A673 (cell line): ENCODE measurements around the gene SF3A2. TPM values are rescaled to one million over a fixed set of nuclear protein-coding genes. Genes with fewer than 3 reads are reported as not detected.

Experiments used
- BruUV-seq: library from RNA; stranded (reverse); fragments of 400-500 nt; replicated peaks from 2 replicates; lab custom pipeline; 2021; lab: Mats Ljungman, UMichigan
- CTCF ChIA-PET: fragments of 300-600 bp; sonication (Branson Sonifier 250); formaldehyde crosslinking; loops from one replicate; lab custom pipeline; 2022; ENCODE audit warnings: antibody characterized with exemption; lab: Charles Lee
- POLR2A ChIA-PET: fragments of 300-600 bp; sonication (Branson Sonifier 250); formaldehyde crosslinking; loops from one replicate; lab custom pipeline; 2022; ENCODE audit warnings: antibody characterized with exemption; ENCODE audit not compliant: low non-redundant PET; lab: Charles Lee
- DNase-seq: peaks from one replicate; pipeline ENCODE4 v3.0.0-alpha.2; 2015; ENCODE audit warnings: low spot score
- H3K27ac ChIP-seq: fragments of 200-600 bp; sonication (generic); 2 replicates; pipeline ENCODE4 v1.5.1; 2016; ENCODE audit warnings: mixed run types, low read depth, mild to moderate bottlenecking, mixed read lengths, antibody characterized with exemption, low read length; ENCODE audit not compliant: poor library complexity, severe bottlenecking
- H3K27me3 ChIP-seq: fragments of 200-600 bp; sonication (generic); replicated peaks from 2 replicates; pipeline ENCODE4 v1.6.1; 2017; ENCODE audit warnings: mixed run types, low read depth, mild to moderate bottlenecking, mixed read lengths, antibody characterized with exemption, low read length; ENCODE audit not compliant: insufficient read depth, poor library complexity
- H3K36me3 ChIP-seq: fragments of 200-600 bp; sonication (generic); 2 replicates; pipeline ENCODE4 v1.6.1; 2016; ENCODE audit warnings: mixed run types, mild to moderate bottlenecking, mixed read lengths, antibody characterized with exemption, low read length; ENCODE audit not compliant: insufficient read depth, poor library complexity, severe bottlenecking
- H3K4me1 ChIP-seq: fragments of 200-600 bp; sonication (generic); 2 replicates; pipeline ENCODE4 v1.6.1; 2017; ENCODE audit warnings: mixed run types, mild to moderate bottlenecking, mixed read lengths, antibody characterized with exemption, low read length; ENCODE audit not compliant: insufficient read depth, poor library complexity, severe bottlenecking
- H3K4me3 ChIP-seq: fragments of 200-600 bp; sonication (generic); 2 replicates; pipeline ENCODE4 v1.5.1; 2016; ENCODE audit warnings: low read depth, mixed run types, mild to moderate bottlenecking, mixed read lengths, low read length; ENCODE audit not compliant: poor library complexity, severe bottlenecking
- H3K9me3 ChIP-seq: fragments of 200-600 bp; sonication (generic); 2 replicates; pipeline ENCODE4 v1.6.1; 2016; ENCODE audit warnings: mixed run types, low read depth, mild to moderate bottlenecking, mixed read lengths, antibody characterized with exemption, low read length; ENCODE audit not compliant: poor library complexity, severe bottlenecking
- EZH2 ChIP-seq: fragments of 200-600 bp; sonication (generic); IDR thresholded peaks from 2 replicates; pipeline ENCODE4 v1.6.1; 2017; ENCODE audit warnings: borderline replicate concordance, low read depth, mild to moderate bottlenecking, mixed read lengths, antibody characterized with exemption, low read length; ENCODE audit not compliant: poor library complexity, severe bottlenecking
- intact Hi-C: fragments of 100-400 bp; cut with micrococcal nuclease; formaldehyde crosslinking; loops from one replicate; pipeline ENCODE4 v1.10.0; 2022; ENCODE audit not compliant: unreplicated experiment
- total RNA-seq: library from RNA; stranded (reverse); gene quantifications from 2 replicates; pipeline ENCODE4 v1.2.3, GENCODE V29; 2021
- TF ChIP-seq, protein P1 (sequence below): fragments of 300-800, 200-600 bp; sonication (generic); conservative IDR thresholded peaks from 2 replicates; pipeline ENCODE4 v1.5.1; 2017; ENCODE audit warnings: low read depth, mild to moderate bottlenecking, antibody characterized with exemption, low read length, moderate library complexity, mixed read lengths

SF3A2 gene
- total RNA-seq, 1 experiment from 2014 or later, result 187 TPM

DNA sequence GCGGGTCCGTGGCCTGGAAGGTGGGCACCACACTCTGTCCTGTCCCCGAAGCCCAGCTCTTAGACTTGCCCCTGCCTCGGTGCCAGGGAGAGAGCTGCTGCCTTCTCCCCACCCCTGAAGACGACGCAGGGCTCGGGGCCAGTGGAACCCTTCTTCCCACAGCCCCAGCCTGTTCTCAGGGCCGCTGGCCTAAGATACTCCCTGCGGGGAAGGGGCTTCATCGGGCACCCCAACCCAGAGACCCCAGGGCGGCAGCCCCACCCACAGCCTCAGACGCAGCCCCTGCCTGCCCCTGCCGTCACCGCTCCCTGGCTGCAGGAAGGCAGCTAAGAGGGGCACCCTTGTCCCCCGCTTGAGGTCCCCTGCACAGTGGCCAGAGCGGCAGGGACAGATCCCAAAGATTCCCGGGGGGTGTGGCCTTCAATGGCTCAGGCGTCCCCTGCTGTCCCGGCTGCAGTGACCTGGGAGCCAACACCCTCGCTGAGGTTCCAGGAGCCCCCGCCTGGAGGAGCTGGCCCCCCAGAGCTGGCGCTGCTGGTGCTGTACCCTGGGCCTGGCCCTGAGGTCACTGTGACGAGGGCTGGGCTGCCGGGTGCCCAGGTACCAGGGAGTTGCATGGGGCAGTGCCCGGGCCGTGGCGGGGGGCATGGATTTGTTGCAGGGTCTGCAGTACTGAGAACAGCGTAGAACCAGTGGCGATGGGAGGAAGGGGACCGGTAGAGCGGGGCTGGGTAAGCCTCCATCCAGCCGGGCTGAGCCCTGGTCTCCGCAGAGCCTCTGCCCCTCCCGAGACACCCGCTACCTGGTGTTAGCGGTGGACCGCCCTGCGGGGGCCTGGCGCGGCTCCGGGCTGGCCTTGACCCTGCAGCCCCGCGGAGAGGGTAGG is 13.5 kb downstream of the SF3A2 start:
- Histone ChIP-seq H3K4me3 (no peak overlapping the region), H3K27ac (no peak overlapping the region), H3K9me3 (no peaks in the 10 kb centered on the region), H3K4me1 (no peaks in the 10 kb centered on the region), H3K27me3 (no peaks in the 10 kb centered on the region), H3K36me3 (peaks cover 28% of the 10 kb centered on the region)
- DNase-seq, result no peak
- BruUV-seq, result no TSS peak
- TF ChIP-seq EZH2, result no peak
- TF ChIP-seq, protein P1, sequence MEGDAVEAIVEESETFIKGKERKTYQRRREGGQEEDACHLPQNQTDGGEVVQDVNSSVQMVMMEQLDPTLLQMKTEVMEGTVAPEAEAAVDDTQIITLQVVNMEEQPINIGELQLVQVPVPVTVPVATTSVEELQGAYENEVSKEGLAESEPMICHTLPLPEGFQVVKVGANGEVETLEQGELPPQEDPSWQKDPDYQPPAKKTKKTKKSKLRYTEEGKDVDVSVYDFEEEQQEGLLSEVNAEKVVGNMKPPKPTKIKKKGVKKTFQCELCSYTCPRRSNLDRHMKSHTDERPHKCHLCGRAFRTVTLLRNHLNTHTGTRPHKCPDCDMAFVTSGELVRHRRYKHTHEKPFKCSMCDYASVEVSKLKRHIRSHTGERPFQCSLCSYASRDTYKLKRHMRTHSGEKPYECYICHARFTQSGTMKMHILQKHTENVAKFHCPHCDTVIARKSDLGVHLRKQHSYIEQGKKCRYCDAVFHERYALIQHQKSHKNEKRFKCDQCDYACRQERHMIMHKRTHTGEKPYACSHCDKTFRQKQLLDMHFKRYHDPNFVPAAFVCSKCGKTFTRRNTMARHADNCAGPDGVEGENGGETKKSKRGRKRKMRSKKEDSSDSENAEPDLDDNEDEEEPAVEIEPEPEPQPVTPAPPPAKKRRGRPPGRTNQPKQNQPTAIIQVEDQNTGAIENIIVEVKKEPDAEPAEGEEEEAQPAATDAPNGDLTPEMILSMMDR, result no peak
- ChIA-PET CTCF (no interaction called here), POLR2A (interaction anchor here (0.5 to 0.7 kb wide), 3 partner anchors 25 to 162 kb away, joined by 3 to 4 read pairs (median 3); no protein-coding TSS in a partner anchor)
- intact Hi-C loops, result no loop called here

DNA sequence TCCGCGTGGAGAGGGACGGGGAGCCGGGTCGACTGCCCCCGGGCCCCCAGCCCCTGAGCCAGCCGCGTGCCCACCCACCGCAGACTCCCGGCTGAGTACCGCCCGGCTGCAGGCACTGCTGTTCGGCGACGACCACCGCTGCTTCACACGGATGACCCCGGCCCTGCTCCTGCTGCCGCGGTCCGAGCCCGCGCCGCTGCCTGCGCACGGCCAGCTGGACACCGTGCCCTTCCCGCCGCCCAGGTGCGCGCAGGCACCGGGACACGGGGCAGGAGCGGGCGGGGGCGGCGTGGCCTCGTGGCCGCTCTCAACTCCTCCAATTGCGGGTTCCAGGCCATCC is 14.1 kb downstream of the SF3A2 start:
- no TSS peak for BruUV-seq
- POLR2A ChIA-PET, result interaction anchor here (0.6 kb wide), 1 partner anchor 24 kb away, joined by 3 read pairs; no protein-coding TSS in a partner anchor

DNA sequence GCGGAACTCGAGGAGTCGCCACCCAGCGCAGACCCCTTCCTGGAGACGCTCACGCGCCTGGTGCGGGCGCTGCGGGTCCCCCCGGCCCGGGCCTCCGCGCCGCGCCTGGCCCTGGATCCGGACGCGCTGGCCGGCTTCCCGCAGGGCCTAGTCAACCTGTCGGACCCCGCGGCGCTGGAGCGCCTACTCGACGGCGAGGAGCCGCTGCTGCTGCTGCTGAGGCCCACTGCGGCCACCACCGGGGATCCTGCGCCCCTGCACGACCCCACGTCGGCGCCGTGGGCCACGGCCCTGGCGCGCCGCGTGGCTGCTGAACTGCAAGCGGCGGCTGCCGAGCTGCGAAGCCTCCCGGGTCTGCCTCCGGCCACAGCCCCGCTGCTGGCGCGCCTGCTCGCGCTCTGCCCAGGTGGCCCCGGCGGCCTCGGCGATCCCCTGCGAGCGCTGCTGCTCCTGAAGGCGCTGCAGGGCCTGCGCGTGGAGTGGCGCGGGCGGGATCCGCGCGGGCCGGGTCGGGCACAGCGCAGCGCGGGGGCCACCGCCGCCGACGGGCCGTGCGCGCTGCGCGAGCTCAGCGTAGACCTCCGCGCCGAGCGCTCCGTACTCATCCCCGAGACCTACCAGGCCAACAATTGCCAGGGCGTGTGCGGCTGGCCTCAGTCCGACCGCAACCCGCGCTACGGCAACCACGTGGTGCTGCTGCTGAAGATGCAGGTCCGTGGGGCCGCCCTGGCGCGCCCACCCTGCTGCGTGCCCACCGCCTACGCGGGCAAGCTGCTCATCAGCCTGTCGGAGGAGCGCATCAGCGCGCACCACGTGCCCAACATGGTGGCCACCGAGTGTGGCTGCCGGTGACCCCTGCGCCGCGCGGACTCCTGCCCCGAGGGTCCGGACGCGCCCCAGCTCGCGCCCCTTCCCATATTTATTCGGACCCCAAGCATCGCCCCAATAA is 14.8 kb downstream of the SF3A2 start:
- Histone ChIP-seq H3K4me3 (no peak overlapping the region), H3K27me3 (no peaks in the 10 kb centered on the region), H3K27ac (no peak overlapping the region), H3K9me3 (no peaks in the 10 kb centered on the region), H3K4me1 (no peaks in the 10 kb centered on the region), H3K36me3 (peaks cover 15% of the 10 kb centered on the region)
- ChIA-PET CTCF (no interaction called here), POLR2A (no interaction called here)
- no TSS peak for BruUV-seq
- no peak for DNase-seq
- TF ChIP-seq EZH2, result no peak
- TF ChIP-seq, protein P1, result no peak
- intact Hi-C loops, result no loop called here

More for the DNA sequence above, 14.1 kb downstream of the SF3A2 start:
- Histone ChIP-seq H3K27ac (no peak overlapping the region), H3K9me3 (no peaks in the 10 kb centered on the region), H3K36me3 (peaks cover 22% of the 10 kb centered on the region), H3K4me1 (no peaks in the 10 kb centered on the region), H3K27me3 (no peaks in the 10 kb centered on the region), H3K4me3 (no peak overlapping the region)
- CTCF ChIA-PET, result no interaction called here
- TF ChIP-seq, protein P1, result no peak
- TF ChIP-seq EZH2, result no peak
- intact Hi-C loops, result no loop called here
- DNase-seq, result no peak
